H9 (cell line): ENCODE measurements around the gene SHH. TPM values are rescaled to one million over a fixed set of nuclear protein-coding genes. Genes with fewer than 3 reads are reported as not detected.

Source experiments
- DNase-seq: peaks from one replicate; pipeline ENCODE4 v3.0.0-alpha.2; 2017
- H2AFZ ChIP-seq: one replicate; pipeline ENCODE4 v1.6.1; 2013; ENCODE audit warnings: mild to moderate bottlenecking, low read length, control low read depth, moderate library complexity
- H2AK5ac ChIP-seq: 2 replicates; pipeline ENCODE4 v1.6.1; 2013; ENCODE audit warnings: low read length, control low read depth, mixed read lengths; ENCODE audit not compliant: insufficient read length
- H2BK120ac ChIP-seq: one replicate; pipeline ENCODE4 v1.6.1; 2013; ENCODE audit warnings: low read depth, mild to moderate bottlenecking, low read length, control low read depth, inconsistent platforms; ENCODE audit not compliant: poor library complexity, severe bottlenecking
- H2BK12ac ChIP-seq: 2 replicates; pipeline ENCODE4 v1.6.1; 2013; ENCODE audit warnings: low read length, control low read depth, mixed read lengths, low read depth; ENCODE audit not compliant: insufficient read length
- H2BK15ac ChIP-seq: 2 replicates; pipeline ENCODE4 v1.6.1; 2013; ENCODE audit warnings: low read depth, low read length, control low read depth
- H2BK20ac ChIP-seq: one replicate; pipeline ENCODE4 v1.6.1; 2013; ENCODE audit warnings: low read depth, mild to moderate bottlenecking, low read length, control low read depth, inconsistent platforms; ENCODE audit not compliant: poor library complexity, severe bottlenecking
- H2BK5ac ChIP-seq: 2 replicates; pipeline ENCODE4 v1.6.1; 2013; ENCODE audit warnings: low read length, control low read depth, mixed read lengths; ENCODE audit not compliant: insufficient read length
- H3K14ac ChIP-seq: 2 replicates; pipeline ENCODE4 v1.6.1; 2013; ENCODE audit warnings: low read length, control low read depth; ENCODE audit not compliant: insufficient read depth
- H3K18ac ChIP-seq: 2 replicates; pipeline ENCODE4 v1.6.1; 2013; ENCODE audit warnings: low read depth, mild to moderate bottlenecking, mixed read lengths, low read length, control low read depth; ENCODE audit not compliant: insufficient read length
- H3K23ac ChIP-seq: 2 replicates; pipeline ENCODE4 v1.6.1; 2013; ENCODE audit warnings: low read length, control low read depth, mixed read lengths, low read depth; ENCODE audit not compliant: insufficient read length
- H3K23me2 ChIP-seq: 2 replicates; pipeline ENCODE4 v1.6.1; 2013; ENCODE audit warnings: low read depth, mild to moderate bottlenecking, mixed read lengths, low read length, control low read depth; ENCODE audit not compliant: insufficient read length, poor library complexity, severe bottlenecking
- H3K27ac ChIP-seq: 2 replicates; pipeline ENCODE4 v1.5.1; 2013; ENCODE audit warnings: low read length, control low read depth, mixed read lengths, low read depth; ENCODE audit not compliant: insufficient read length
- H3K27me3 ChIP-seq: 2 replicates; pipeline ENCODE4 v1.6.1; 2013; ENCODE audit warnings: low read length, control low read depth, inconsistent platforms; ENCODE audit not compliant: insufficient read depth
- H3K4ac ChIP-seq: 2 replicates; pipeline ENCODE4 v1.6.1; 2013; ENCODE audit warnings: low read depth, mild to moderate bottlenecking, control low read depth, inconsistent platforms, low read length, moderate library complexity
- H3K4me1 ChIP-seq: 2 replicates; pipeline ENCODE4 v1.6.1; 2013; ENCODE audit warnings: low read length, control low read depth, inconsistent platforms; ENCODE audit not compliant: insufficient read depth
- H3K4me2 ChIP-seq: 2 replicates; pipeline ENCODE4 v1.6.1; 2013; ENCODE audit warnings: low read length, control low read depth, mixed read lengths; ENCODE audit not compliant: insufficient read length, insufficient read depth
- H3K56ac ChIP-seq: 2 replicates; pipeline ENCODE4 v1.6.1; 2013; ENCODE audit warnings: low read depth, mild to moderate bottlenecking, mixed read lengths, low read length, control low read depth; ENCODE audit not compliant: insufficient read length
- H3K79me1 ChIP-seq: 2 replicates; pipeline ENCODE4 v1.6.1; 2013; ENCODE audit warnings: low read depth, mild to moderate bottlenecking, moderate library complexity, low read length, control low read depth, inconsistent platforms; ENCODE audit not compliant: insufficient read depth, poor library complexity, severe bottlenecking
- H3K79me2 ChIP-seq: 2 replicates; pipeline ENCODE4 v1.6.1; 2013; ENCODE audit warnings: low read length, control low read depth, inconsistent platforms; ENCODE audit not compliant: insufficient read depth
- H3K9ac ChIP-seq: 2 replicates; pipeline ENCODE4 v1.6.1; 2013; ENCODE audit warnings: low read length, control low read depth, mixed read lengths; ENCODE audit not compliant: insufficient read length; ENCODE audit errors: extremely low read depth
- H3K9me3 ChIP-seq: one replicate; pipeline ENCODE4 v1.6.1; 2013; ENCODE audit warnings: low read depth, low read length, inconsistent platforms; ENCODE audit not compliant: control insufficient read depth
- H3T11ph ChIP-seq: one replicate; pipeline ENCODE4 v1.6.1; 2013; ENCODE audit warnings: mild to moderate bottlenecking, low read length, control low read depth, inconsistent platforms
- H4K20me1 ChIP-seq: one replicate; pipeline ENCODE4 v1.6.1; 2013; ENCODE audit not compliant: control insufficient read depth, insufficient read length, insufficient read depth
- H4K5ac ChIP-seq: 2 replicates; pipeline ENCODE4 v1.6.1; 2013; ENCODE audit warnings: low read depth, mild to moderate bottlenecking, mixed read lengths, low read length, control low read depth; ENCODE audit not compliant: insufficient read length
- H4K8ac ChIP-seq: replicated peaks from 2 replicates; pipeline ENCODE4 v1.6.1; 2013; ENCODE audit warnings: low read length, control low read depth, mixed read lengths, low read depth; ENCODE audit not compliant: insufficient read length
- H4K91ac ChIP-seq: 2 replicates; pipeline ENCODE4 v1.6.1; 2013; ENCODE audit warnings: low read depth, mild to moderate bottlenecking, moderate library complexity, mixed read lengths, low read length, control low read depth; ENCODE audit not compliant: insufficient read length
- H3K27ac Mint-ChIP-seq, 3 experiments: 2 replicates in 2 of 3; 3 replicates in 1 of 3; pipeline ENCODE4 v1.8.0; 2020 to 2021; ENCODE audit warnings: mixed read lengths in 3 of 3, mild to moderate bottlenecking in 1 of 3, moderate library complexity in 1 of 3
- H3K27me3 Mint-ChIP-seq: 2 replicates; pipeline ENCODE4 v1.8.0; 2021; ENCODE audit warnings: low read depth, mild to moderate bottlenecking, moderate library complexity, mixed read lengths
- H3K36me3 Mint-ChIP-seq, 3 experiments: 2 replicates in 2 of 3; 3 replicates in 1 of 3; pipeline ENCODE4 v1.8.0; 2020 to 2021; ENCODE audit warnings: low read depth in 3 of 3, mixed read lengths in 3 of 3; ENCODE audit not compliant: insufficient read depth in 1 of 3
- H3K4me1 Mint-ChIP-seq, 2 experiments: 2 replicates each; pipeline ENCODE4 v1.8.0; 2020; ENCODE audit warnings: mixed read lengths in 2 of 2
- H3K4me3 Mint-ChIP-seq, 2 experiments: 2 replicates in 1 of 2; 3 replicates in 1 of 2; pipeline ENCODE4 v1.8.0; 2020 to 2021; ENCODE audit warnings: mild to moderate bottlenecking in 2 of 2, mixed read lengths in 2 of 2, moderate library complexity in 1 of 2
- H3K9me3 Mint-ChIP-seq, 2 experiments: 2 replicates in 1 of 2; 3 replicates in 1 of 2; pipeline ENCODE4 v1.8.0; 2020; ENCODE audit warnings: mild to moderate bottlenecking in 2 of 2, mixed read lengths in 2 of 2, moderate library complexity in 1 of 2
- CTCF ChIP-seq: fragments of 200-600 bp; sonication (generic); conservative IDR thresholded peaks from 3 replicates; pipeline ENCODE4 v1.8.0; 2021; ENCODE audit warnings: antibody characterized with exemption, mild to moderate bottlenecking
- WGBS: extraction: QIAGEN DNeasy Blood & Tissue Kit; methylation state at CpG from one replicate; pipeline ENCODE4 v1.1.7; 2013; ENCODE audit warnings: missing lambda C conversion rate, low lambda C conversion rate, mixed read lengths; ENCODE audit not compliant: insufficient read length; ENCODE audit errors: extremely low coverage; 5-methylcytosine and 5-hydroxymethylcytosine counted together
- total RNA-seq: library from RNA; stranded (reverse); gene quantifications from 2 replicates; pipeline ENCODE4 v1.2.1, GENCODE V29; 2021

The SHH gene
- total RNA-seq, 1 experiment from 2014 or later: 0.07 TPM

GRCh38 chr7:155796381-155797261 is 15.6 kb downstream of the SHH start:
- H4K20me1 ChIP-seq: no peaks in the 10 kb centered on the region
- no peak overlapping the region for H2BK5ac ChIP-seq
- H3K9me3 ChIP-seq: no peaks in the 10 kb centered on the region
- H3T11ph ChIP-seq: no peak overlapping the region
- H2AFZ ChIP-seq: no peak overlapping the region
- H3K36me3 Mint-ChIP-seq: no peaks in the 10 kb centered on the region; a peak in 1 of 7 replicates
- no peaks in the 10 kb centered on the region for H3K4me1 Mint-ChIP-seq
- no peak overlapping the region; a peak in 1 of 5 replicates for H3K4me3 Mint-ChIP-seq
- H2AK5ac ChIP-seq: no peak overlapping the region
- peaks cover 0 to 4% of the 10 kb centered on the region in 2 experiments; a peak in 3 of 5 replicates for H3K9me3 Mint-ChIP-seq
- no peak overlapping the region for H3K27ac ChIP-seq
- no peak overlapping the region for H3K9ac ChIP-seq
- H2BK120ac ChIP-seq: no peak overlapping the region
- H3K27me3 ChIP-seq: peaks cover 19% of the 10 kb centered on the region; the same call in 1 of the 2 replicates
- no peak overlapping the region for H4K5ac ChIP-seq
- peak; percentile 92 for TF ChIP-seq CTCF
- peak; percentile 81 for DNase-seq
- H3K23ac ChIP-seq: no peak overlapping the region
- no peak overlapping the region for H3K14ac ChIP-seq
- H3K4ac ChIP-seq: no peak overlapping the region
- no peak overlapping the region for H3K27ac Mint-ChIP-seq
- no CpG with 5 or more reads among the region's 60 CpGs for WGBS
- H4K8ac ChIP-seq: no peak overlapping the region
- H3K18ac ChIP-seq: no peak overlapping the region
- peaks cover 64% of the 10 kb centered on the region for H3K27me3 Mint-ChIP-seq
- no peak overlapping the region for H3K56ac ChIP-seq
- no peaks in the 10 kb centered on the region for H3K79me2 ChIP-seq
- H3K4me1 ChIP-seq: no peaks in the 10 kb centered on the region
- no peaks in the 10 kb centered on the region for H3K79me1 ChIP-seq
- H3K23me2 ChIP-seq: peaks cover 3% of the 10 kb centered on the region
- no peak overlapping the region for H2BK15ac ChIP-seq
- H3K4me2 ChIP-seq: no peak overlapping the region
- H2BK20ac ChIP-seq: no peak overlapping the region
- no peak overlapping the region for H2BK12ac ChIP-seq
- H4K91ac ChIP-seq: no peak overlapping the region
